H9 (cell line): Measurements from ENCODE around the gene PARL. TPM values are rescaled to one million over a fixed set of nuclear protein-coding genes. Genes with fewer than 3 reads are reported as not detected.

Experiments used
- DNase-seq: peaks from one replicate; pipeline ENCODE4 v3.0.0-alpha.2; 2017
- H2AFZ ChIP-seq: one replicate; pipeline ENCODE4 v1.6.1; 2013; ENCODE audit warnings: mild to moderate bottlenecking, low read length, control low read depth, moderate library complexity
- H2AK5ac ChIP-seq: 2 replicates; pipeline ENCODE4 v1.6.1; 2013; ENCODE audit warnings: low read length, control low read depth, mixed read lengths; ENCODE audit not compliant: insufficient read length
- H2BK120ac ChIP-seq: one replicate; pipeline ENCODE4 v1.6.1; 2013; ENCODE audit warnings: low read depth, mild to moderate bottlenecking, low read length, control low read depth, inconsistent platforms; ENCODE audit not compliant: poor library complexity, severe bottlenecking
- H2BK12ac ChIP-seq: 2 replicates; pipeline ENCODE4 v1.6.1; 2013; ENCODE audit warnings: low read length, control low read depth, mixed read lengths, low read depth; ENCODE audit not compliant: insufficient read length
- H2BK15ac ChIP-seq: 2 replicates; pipeline ENCODE4 v1.6.1; 2013; ENCODE audit warnings: low read depth, low read length, control low read depth
- H2BK20ac ChIP-seq: one replicate; pipeline ENCODE4 v1.6.1; 2013; ENCODE audit warnings: low read depth, mild to moderate bottlenecking, low read length, control low read depth, inconsistent platforms; ENCODE audit not compliant: poor library complexity, severe bottlenecking
- H2BK5ac ChIP-seq: 2 replicates; pipeline ENCODE4 v1.6.1; 2013; ENCODE audit warnings: low read length, control low read depth, mixed read lengths; ENCODE audit not compliant: insufficient read length
- H3K14ac ChIP-seq: 2 replicates; pipeline ENCODE4 v1.6.1; 2013; ENCODE audit warnings: low read length, control low read depth; ENCODE audit not compliant: insufficient read depth
- H3K18ac ChIP-seq: 2 replicates; pipeline ENCODE4 v1.6.1; 2013; ENCODE audit warnings: low read depth, mild to moderate bottlenecking, mixed read lengths, low read length, control low read depth; ENCODE audit not compliant: insufficient read length
- H3K23ac ChIP-seq: 2 replicates; pipeline ENCODE4 v1.6.1; 2013; ENCODE audit warnings: low read length, control low read depth, mixed read lengths, low read depth; ENCODE audit not compliant: insufficient read length
- H3K23me2 ChIP-seq: 2 replicates; pipeline ENCODE4 v1.6.1; 2013; ENCODE audit warnings: low read depth, mild to moderate bottlenecking, mixed read lengths, low read length, control low read depth; ENCODE audit not compliant: insufficient read length, poor library complexity, severe bottlenecking
- H3K27ac ChIP-seq: 2 replicates; pipeline ENCODE4 v1.5.1; 2013; ENCODE audit warnings: low read length, control low read depth, mixed read lengths, low read depth; ENCODE audit not compliant: insufficient read length
- H3K27me3 ChIP-seq: 2 replicates; pipeline ENCODE4 v1.6.1; 2013; ENCODE audit warnings: low read length, control low read depth, inconsistent platforms; ENCODE audit not compliant: insufficient read depth
- H3K4ac ChIP-seq: 2 replicates; pipeline ENCODE4 v1.6.1; 2013; ENCODE audit warnings: low read depth, mild to moderate bottlenecking, control low read depth, inconsistent platforms, low read length, moderate library complexity
- H3K4me1 ChIP-seq: 2 replicates; pipeline ENCODE4 v1.6.1; 2013; ENCODE audit warnings: low read length, control low read depth, inconsistent platforms; ENCODE audit not compliant: insufficient read depth
- H3K4me2 ChIP-seq: 2 replicates; pipeline ENCODE4 v1.6.1; 2013; ENCODE audit warnings: low read length, control low read depth, mixed read lengths; ENCODE audit not compliant: insufficient read length, insufficient read depth
- H3K56ac ChIP-seq: 2 replicates; pipeline ENCODE4 v1.6.1; 2013; ENCODE audit warnings: low read depth, mild to moderate bottlenecking, mixed read lengths, low read length, control low read depth; ENCODE audit not compliant: insufficient read length
- H3K79me1 ChIP-seq: 2 replicates; pipeline ENCODE4 v1.6.1; 2013; ENCODE audit warnings: low read depth, mild to moderate bottlenecking, moderate library complexity, low read length, control low read depth, inconsistent platforms; ENCODE audit not compliant: insufficient read depth, poor library complexity, severe bottlenecking
- H3K79me2 ChIP-seq: 2 replicates; pipeline ENCODE4 v1.6.1; 2013; ENCODE audit warnings: low read length, control low read depth, inconsistent platforms; ENCODE audit not compliant: insufficient read depth
- H3K9ac ChIP-seq: 2 replicates; pipeline ENCODE4 v1.6.1; 2013; ENCODE audit warnings: low read length, control low read depth, mixed read lengths; ENCODE audit not compliant: insufficient read length; ENCODE audit errors: extremely low read depth
- H3K9me3 ChIP-seq: one replicate; pipeline ENCODE4 v1.6.1; 2013; ENCODE audit warnings: low read depth, low read length, inconsistent platforms; ENCODE audit not compliant: control insufficient read depth
- H3T11ph ChIP-seq: one replicate; pipeline ENCODE4 v1.6.1; 2013; ENCODE audit warnings: mild to moderate bottlenecking, low read length, control low read depth, inconsistent platforms
- H4K20me1 ChIP-seq: one replicate; pipeline ENCODE4 v1.6.1; 2013; ENCODE audit not compliant: control insufficient read depth, insufficient read length, insufficient read depth
- H4K5ac ChIP-seq: 2 replicates; pipeline ENCODE4 v1.6.1; 2013; ENCODE audit warnings: low read depth, mild to moderate bottlenecking, mixed read lengths, low read length, control low read depth; ENCODE audit not compliant: insufficient read length
- H4K8ac ChIP-seq: replicated peaks from 2 replicates; pipeline ENCODE4 v1.6.1; 2013; ENCODE audit warnings: low read length, control low read depth, mixed read lengths, low read depth; ENCODE audit not compliant: insufficient read length
- H4K91ac ChIP-seq: 2 replicates; pipeline ENCODE4 v1.6.1; 2013; ENCODE audit warnings: low read depth, mild to moderate bottlenecking, moderate library complexity, mixed read lengths, low read length, control low read depth; ENCODE audit not compliant: insufficient read length
- H3K27ac Mint-ChIP-seq, 3 experiments: 2 replicates in 2 of 3; 3 replicates in 1 of 3; pipeline ENCODE4 v1.8.0; 2020 to 2021; ENCODE audit warnings: mixed read lengths in 3 of 3, mild to moderate bottlenecking in 1 of 3, moderate library complexity in 1 of 3
- H3K27me3 Mint-ChIP-seq: 2 replicates; pipeline ENCODE4 v1.8.0; 2021; ENCODE audit warnings: low read depth, mild to moderate bottlenecking, moderate library complexity, mixed read lengths
- H3K36me3 Mint-ChIP-seq, 3 experiments: 2 replicates in 2 of 3; 3 replicates in 1 of 3; pipeline ENCODE4 v1.8.0; 2020 to 2021; ENCODE audit warnings: low read depth in 3 of 3, mixed read lengths in 3 of 3; ENCODE audit not compliant: insufficient read depth in 1 of 3
- H3K4me1 Mint-ChIP-seq, 2 experiments: 2 replicates each; pipeline ENCODE4 v1.8.0; 2020; ENCODE audit warnings: mixed read lengths in 2 of 2
- H3K4me3 Mint-ChIP-seq, 2 experiments: 2 replicates in 1 of 2; 3 replicates in 1 of 2; pipeline ENCODE4 v1.8.0; 2020 to 2021; ENCODE audit warnings: mild to moderate bottlenecking in 2 of 2, mixed read lengths in 2 of 2, moderate library complexity in 1 of 2
- H3K9me3 Mint-ChIP-seq, 2 experiments: 2 replicates in 1 of 2; 3 replicates in 1 of 2; pipeline ENCODE4 v1.8.0; 2020; ENCODE audit warnings: mild to moderate bottlenecking in 2 of 2, mixed read lengths in 2 of 2, moderate library complexity in 1 of 2
- CTCF ChIP-seq: fragments of 200-600 bp; sonication (generic); conservative IDR thresholded peaks from 3 replicates; pipeline ENCODE4 v1.8.0; 2021; ENCODE audit warnings: antibody characterized with exemption, mild to moderate bottlenecking
- WGBS: extraction: QIAGEN DNeasy Blood & Tissue Kit; methylation state at CpG from one replicate; pipeline ENCODE4 v1.1.7; 2013; ENCODE audit warnings: missing lambda C conversion rate, low lambda C conversion rate, mixed read lengths; ENCODE audit not compliant: insufficient read length; ENCODE audit errors: extremely low coverage; 5-methylcytosine and 5-hydroxymethylcytosine counted together
- total RNA-seq: library from RNA; stranded (reverse); gene quantifications from 2 replicates; pipeline ENCODE4 v1.2.1, GENCODE V29; 2021

The PARL gene
- total RNA-seq, 1 experiment from 2014 or later: 94.5 TPM

DNA sequence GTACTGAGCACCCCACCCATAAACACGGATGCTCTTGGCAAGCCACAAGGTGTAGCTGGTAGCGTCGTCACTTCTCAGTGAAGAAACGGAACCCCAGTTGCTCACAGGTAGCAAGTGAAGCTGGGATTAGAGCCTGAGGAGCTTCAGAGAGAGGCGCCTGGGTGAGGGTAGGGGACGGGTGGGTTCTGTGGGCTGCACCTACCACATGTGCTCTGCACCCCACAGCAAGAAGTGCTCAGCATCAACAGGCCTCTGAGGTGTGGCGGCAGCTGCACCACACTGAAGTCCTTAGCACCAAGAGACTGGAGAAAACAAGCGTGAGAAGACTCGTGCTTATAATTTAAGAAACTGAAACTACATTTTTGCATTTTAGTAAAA, 69.1 kb downstream of the PARL start:
- Histone ChIP-seq H3K4me2 (no peak overlapping the region), H3K27ac (no peak overlapping the region), H2AK5ac (no peak overlapping the region), H2BK5ac (no peak overlapping the region), H3K56ac (no peak overlapping the region), H2BK15ac (no peak overlapping the region), H3K27me3 (no peaks in the 10 kb centered on the region), H2BK120ac (no peak overlapping the region), H3K18ac (no peak overlapping the region), H3K79me2 (no peaks in the 10 kb centered on the region), H3K9ac (no peak overlapping the region), H2BK20ac (no peak overlapping the region), H3K23ac (no peak overlapping the region), H3K4ac (no peak overlapping the region), H3K23me2 (no peaks in the 10 kb centered on the region), H3K9me3 (no peaks in the 10 kb centered on the region), H3K14ac (no peak overlapping the region), H2BK12ac (no peak overlapping the region), H2AFZ (no peak overlapping the region), H4K20me1 (no peaks in the 10 kb centered on the region), H3K4me1 (no peaks in the 10 kb centered on the region), H4K5ac (no peak overlapping the region), H4K91ac (no peak overlapping the region), H3K79me1 (no peaks in the 10 kb centered on the region), H3T11ph (no peak overlapping the region), H4K8ac (no peak overlapping the region)
- H3K36me3 Mint-ChIP-seq: peaks cover 7 to 51% (median 37%) of the 10 kb centered on the region in 3 experiments; a peak in 6 of 7 replicates
- no CpG with 5 or more reads among the region's 9 CpGs for WGBS
- peaks cover 1 to 3% of the 10 kb centered on the region in 2 experiments; a peak in 2 of 4 replicates for H3K4me1 Mint-ChIP-seq
- H3K9me3 Mint-ChIP-seq: no peaks in the 10 kb centered on the region
- TF ChIP-seq CTCF: no peak
- H3K4me3 Mint-ChIP-seq: no peak overlapping the region
- no peaks in the 10 kb centered on the region; the same call in none of the 2 replicates for H3K27me3 Mint-ChIP-seq
- DNase-seq: no peak
- H3K27ac Mint-ChIP-seq: peak overlapping the region in 1 of 3 experiments; percentile 70; a peak in 1 of 7 replicates
